Smooth muscle cell (in vitro differentiated cells): ENCODE data around the gene ATXN7L2. TPM values are rescaled to one million over a fixed set of nuclear protein-coding genes. Genes with fewer than 3 reads are reported as not detected.

Experiments
- DNase-seq: peaks from one replicate; lab custom pipeline; 2025; ENCODE audit not compliant: unreplicated experiment; lab: John Stamatoyannopoulos, UW
- H2AFZ ChIP-seq: fragments of 200-600 bp; sonication (generic); 2 replicates; pipeline ENCODE4 v1.6.0; 2016; ENCODE audit warnings: antibody characterized with exemption, low read depth, mild to moderate bottlenecking
- H3F3A ChIP-seq: fragments of 200-600 bp; sonication (generic); 2 replicates; pipeline ENCODE4 v1.6.0; 2017; ENCODE audit warnings: antibody characterized with exemption, low read depth
- H3K27ac ChIP-seq: fragments of 200-600 bp; sonication (generic); 2 replicates; pipeline ENCODE4 v1.5.1; 2016; ENCODE audit warnings: low read depth, mild to moderate bottlenecking
- H3K27me3 ChIP-seq: fragments of 200-600 bp; sonication (generic); 2 replicates; pipeline ENCODE4 v1.6.1; 2016; ENCODE audit warnings: low read depth, mild to moderate bottlenecking
- H3K36me3 ChIP-seq: fragments of 200-600 bp; sonication (generic); 2 replicates; pipeline ENCODE4 v1.5.1; 2016; ENCODE audit warnings: low read depth
- H3K4me1 ChIP-seq: fragments of 200-600 bp; sonication (generic); 2 replicates; pipeline ENCODE4 v1.5.1; 2016; ENCODE audit warnings: low read depth
- H3K4me2 ChIP-seq: fragments of 200-600 bp; sonication (generic); 2 replicates; pipeline ENCODE4 v1.6.0; 2016; ENCODE audit warnings: mild to moderate bottlenecking
- H3K4me3 ChIP-seq: fragments of 200-600 bp; sonication (generic); 2 replicates; pipeline ENCODE4 v1.5.1; 2016; ENCODE audit warnings: mild to moderate bottlenecking
- H3K79me2 ChIP-seq: fragments of 200-600 bp; sonication (generic); 2 replicates; pipeline ENCODE4 v1.6.0; 2016; ENCODE audit warnings: low read depth, mild to moderate bottlenecking
- H3K9ac ChIP-seq: fragments of 200-600 bp; sonication (generic); 2 replicates; pipeline ENCODE4 v1.6.0; 2016; ENCODE audit warnings: low read depth
- H3K9me3 ChIP-seq: fragments of 200-600 bp; sonication (generic); replicated peaks from 2 replicates; pipeline ENCODE4 v1.5.1; 2016; ENCODE audit warnings: low read depth
- H4K20me1 ChIP-seq: fragments of 200-600 bp; sonication (generic); 2 replicates; pipeline ENCODE4 v1.6.0; 2016; ENCODE audit warnings: low read depth
- WGBS: methylation state at CpG from one replicate; pipeline ENCODE4 v1.1.7; 2016; ENCODE audit warnings: low lambda C conversion rate; 5-methylcytosine and 5-hydroxymethylcytosine counted together
- polyA plus RNA-seq: library from polyadenylated mRNA; unstranded; fragments of >200 nt; fragmentation: Nextera tagmentation; extraction: Ambion mirVana; gene quantifications from 2 replicates; pipeline ENCODE4 v1.2.1, GENCODE V29; 2016
- total RNA-seq: library from RNA; depleted of rRNA; stranded (reverse); fragments of >200 nt; gene quantifications from 2 replicates; pipeline ENCODE4 v1.2.3, GENCODE V29; 2014
- TF ChIP-seq, protein P1 (sequence below): fragments of 200-600 bp; sonication (generic); IDR thresholded peaks from 2 replicates; pipeline ENCODE4 v1.5.1; 2017; ENCODE audit warnings: borderline replicate concordance, mild to moderate bottlenecking, antibody characterized with exemption; ENCODE audit not compliant: insufficient read depth, poor library complexity, severe bottlenecking

ATXN7L2 gene
- total and polyA plus RNA-seq, 2 experiments from 2014 or later = 1.9 to 6.2 TPM

DNA sequence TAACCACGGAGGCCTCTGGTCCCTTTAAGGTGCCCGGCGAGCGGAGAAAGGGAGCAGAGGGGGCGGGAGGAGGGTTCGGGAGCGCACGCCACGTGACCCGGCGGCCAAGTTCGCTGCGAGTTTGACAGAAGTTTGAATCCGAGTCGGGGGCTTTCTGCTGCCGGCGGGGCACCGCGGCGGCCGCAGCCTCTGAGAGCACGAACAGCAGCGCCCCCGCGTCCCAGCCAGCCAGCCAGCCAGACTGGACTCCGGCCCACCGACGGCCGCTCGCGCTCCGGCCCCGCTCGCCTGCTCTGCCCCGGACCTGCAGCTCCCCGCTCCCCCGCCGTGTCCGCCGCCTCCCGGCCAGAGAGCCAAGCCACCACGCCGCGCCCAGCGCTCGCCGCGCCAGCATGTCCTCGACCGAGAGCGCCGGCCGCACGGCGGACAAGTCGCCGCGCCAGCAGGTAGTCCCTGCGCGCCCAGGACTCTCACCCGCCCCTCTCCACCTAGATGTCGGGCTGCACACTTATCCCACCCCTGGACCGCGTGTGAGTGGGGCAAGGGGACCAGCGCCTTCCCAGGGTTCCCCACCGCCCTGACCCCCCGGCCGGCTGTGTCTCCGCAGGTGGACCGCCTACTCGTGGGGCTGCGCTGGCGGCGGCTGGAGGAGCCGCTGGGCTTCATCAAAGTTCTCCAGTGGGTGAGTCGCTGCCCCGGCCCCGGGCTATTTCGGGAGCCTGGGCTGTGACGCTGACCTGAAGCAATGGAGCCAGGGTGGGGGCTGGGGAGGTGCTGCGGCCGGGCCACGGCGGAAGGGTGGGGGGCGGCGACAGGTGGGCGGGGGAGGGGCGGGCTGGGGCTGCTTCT lies 17.0 kb upstream of the ATXN7L2 start, which contains the start of gene SYPL2:
TSS of gene SYPL2 (plus strand) at position 95 of the 849 bp plus-strand sequence. CDS start at position 393, 298 bp downstream.
- 1% methylated on average over 33 of the region's 88 CpGs for WGBS

DNA sequence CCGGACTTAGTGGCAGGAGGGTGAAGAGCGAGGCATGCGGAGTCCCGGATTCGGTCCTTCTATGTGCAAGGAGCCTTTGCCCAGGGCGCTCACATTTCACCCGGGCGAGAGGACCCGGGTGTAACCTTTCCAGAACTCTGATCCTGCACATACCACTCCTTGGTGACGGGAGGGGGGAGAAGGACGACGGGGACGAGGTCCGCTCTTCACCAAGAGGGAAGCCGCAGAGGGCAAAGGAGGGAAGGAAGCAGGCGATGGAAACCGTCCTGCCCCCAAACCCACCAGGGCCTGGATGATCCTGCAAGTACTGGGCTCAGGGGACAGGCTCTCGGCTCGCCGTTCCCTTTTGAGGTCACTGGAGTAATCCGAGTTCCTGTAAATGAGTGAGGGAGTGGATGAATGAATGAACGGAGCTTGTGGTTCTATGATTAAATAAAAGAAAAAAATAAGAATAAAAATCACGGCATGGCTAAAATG lies 16.4 kb upstream of the ATXN7L2 start:
- 15% methylated on average over 23 of the region's 23 CpGs for whole genome bisulfite sequencing
- no peaks in the 10 kb centered on the region for H3F3A ChIP-seq
- TF ChIP-seq, protein P1, sequence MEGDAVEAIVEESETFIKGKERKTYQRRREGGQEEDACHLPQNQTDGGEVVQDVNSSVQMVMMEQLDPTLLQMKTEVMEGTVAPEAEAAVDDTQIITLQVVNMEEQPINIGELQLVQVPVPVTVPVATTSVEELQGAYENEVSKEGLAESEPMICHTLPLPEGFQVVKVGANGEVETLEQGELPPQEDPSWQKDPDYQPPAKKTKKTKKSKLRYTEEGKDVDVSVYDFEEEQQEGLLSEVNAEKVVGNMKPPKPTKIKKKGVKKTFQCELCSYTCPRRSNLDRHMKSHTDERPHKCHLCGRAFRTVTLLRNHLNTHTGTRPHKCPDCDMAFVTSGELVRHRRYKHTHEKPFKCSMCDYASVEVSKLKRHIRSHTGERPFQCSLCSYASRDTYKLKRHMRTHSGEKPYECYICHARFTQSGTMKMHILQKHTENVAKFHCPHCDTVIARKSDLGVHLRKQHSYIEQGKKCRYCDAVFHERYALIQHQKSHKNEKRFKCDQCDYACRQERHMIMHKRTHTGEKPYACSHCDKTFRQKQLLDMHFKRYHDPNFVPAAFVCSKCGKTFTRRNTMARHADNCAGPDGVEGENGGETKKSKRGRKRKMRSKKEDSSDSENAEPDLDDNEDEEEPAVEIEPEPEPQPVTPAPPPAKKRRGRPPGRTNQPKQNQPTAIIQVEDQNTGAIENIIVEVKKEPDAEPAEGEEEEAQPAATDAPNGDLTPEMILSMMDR = no peak
- peak overlapping the region; percentile 50 for H3K4me3 ChIP-seq
- peak overlapping the region; percentile 91 for H3K4me2 ChIP-seq
- H3K27ac ChIP-seq = no peak overlapping the region
- H3K36me3 ChIP-seq = no peaks in the 10 kb centered on the region
- H2AFZ ChIP-seq = no peak overlapping the region
- H3K79me2 ChIP-seq = no peaks in the 10 kb centered on the region
- peaks cover 92% of the 10 kb centered on the region for H3K27me3 ChIP-seq
- no peaks in the 10 kb centered on the region for H3K9me3 ChIP-seq
- peaks cover 4% of the 10 kb centered on the region for H3K4me1 ChIP-seq
- H4K20me1 ChIP-seq = no peaks in the 10 kb centered on the region
- H3K9ac ChIP-seq = no peak overlapping the region
- no peak for DNase-seq

More for the DNA sequence above, 17.0 kb upstream of the ATXN7L2 start, which contains the start of gene SYPL2:
- peak within 1 kb of the TSS; percentile 81 for H2AFZ ChIP-seq
- H3K27me3 ChIP-seq = peaks cover 93% of the 10 kb centered on the region
- peak within 1 kb of the TSS; percentile 50 for H3K4me3 ChIP-seq
- H3K36me3 ChIP-seq = no peaks in the 10 kb centered on the region
- no peaks in the 10 kb centered on the region for H3K79me2 ChIP-seq
- no peaks in the 10 kb centered on the region for H4K20me1 ChIP-seq
- peaks cover 4% of the 10 kb centered on the region for H3K4me1 ChIP-seq
- DNase-seq = no peak
- no peaks in the 10 kb centered on the region for H3K9me3 ChIP-seq
- H3K9ac ChIP-seq = no peak within 1 kb of the TSS
- H3K27ac ChIP-seq = no peak within 1 kb of the TSS
- H3F3A ChIP-seq = no peaks in the 10 kb centered on the region
- peak within 1 kb of the TSS; percentile 91 for H3K4me2 ChIP-seq
- TF ChIP-seq, protein P1 = no peak

DNA sequence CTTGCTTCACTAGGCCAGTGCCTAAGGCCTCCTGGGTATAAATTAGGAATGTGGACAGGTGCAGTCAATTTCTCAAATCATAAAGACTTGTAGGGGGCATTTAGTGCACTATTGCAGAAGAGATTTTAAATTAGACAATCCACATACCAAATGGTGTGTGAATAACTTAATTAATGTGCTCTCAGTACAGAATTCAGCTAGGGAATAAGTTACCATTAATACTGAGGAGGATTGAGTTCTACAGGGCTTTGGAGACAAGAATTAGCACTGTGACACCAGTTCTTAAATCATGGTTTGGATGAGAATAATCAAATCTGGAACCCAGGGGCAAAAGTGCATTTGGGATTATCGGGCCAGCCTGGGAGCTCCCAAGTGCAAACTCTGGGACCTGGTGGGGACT lies 15.6 kb upstream of the ATXN7L2 start:
- no peak overlapping the region for H3K4me2 ChIP-seq
- 81% methylated on average over 1 of the region's 1 CpG for WGBS
- H3K27me3 ChIP-seq = peaks cover 93% of the 10 kb centered on the region
- no peak overlapping the region for H3K9ac ChIP-seq
- H3K79me2 ChIP-seq = no peaks in the 10 kb centered on the region
- no peaks in the 10 kb centered on the region for H4K20me1 ChIP-seq
- peaks cover 4% of the 10 kb centered on the region for H3K4me1 ChIP-seq
- no peaks in the 10 kb centered on the region for H3K36me3 ChIP-seq
- TF ChIP-seq, protein P1 = no peak
- no peak overlapping the region for H3K4me3 ChIP-seq
- no peaks in the 10 kb centered on the region for H3K9me3 ChIP-seq
- no peak overlapping the region for H2AFZ ChIP-seq
- no peaks in the 10 kb centered on the region for H3F3A ChIP-seq
- H3K27ac ChIP-seq = no peak overlapping the region
- DNase-seq = no peak
